Ramos (cell line): ENCODE results near the gene PMPCA.

Experiments used
- in situ Hi-C: fragments of 300-500 bp; cut with MboI; formaldehyde crosslinking; loops from one replicate; pipeline ENCODE4 v1.14.3; 2022; ENCODE audit warnings: low sequenced_read_pairs; ENCODE audit not compliant: unreplicated experiment

Gene PMPCA

GRCh38 chr9:136451221-136451877 is 40.9 kb downstream of the PMPCA start:
- in situ Hi-C loops: no loop called here

- in situ Hi-C loops: no loop called here
Measured at GRCh38 chr9:136453326-136453725, 42.9 kb downstream of the PMPCA start.

- in situ Hi-C loops: no loop called here
Measured at GRCh38 chr9:136454026-136454796, 43.8 kb downstream of the PMPCA start.

GRCh38 chr9:136455043-136456002 is 44.9 kb downstream of the PMPCA start:
- in situ Hi-C loops: no loop called here

- in situ Hi-C loops: no loop called here
Measured at GRCh38 chr9:136456258-136456657, 45.8 kb downstream of the PMPCA start.

GRCh38 chr9:136457326-136457725 is 46.9 kb downstream of the PMPCA start:
- in situ Hi-C loops: no loop called here

- in situ Hi-C loops: no loop called here
Measured at GRCh38 chr9:136459425-136459824, 49.0 kb downstream of the PMPCA start.

- in situ Hi-C loops: no loop called here
Measured at GRCh38 chr9:136460772-136461325, 50.4 kb downstream of the PMPCA start.

- in situ Hi-C loops: no loop called here
Measured at GRCh38 chr9:136462664-136463063, 52.2 kb downstream of the PMPCA start.

GRCh38 chr9:136463578-136463977 is 53.1 kb downstream of the PMPCA start:
- in situ Hi-C loops: no loop called here

- in situ Hi-C loops: no loop called here
Measured at GRCh38 chr9:136464241-136464640, 53.8 kb downstream of the PMPCA start.

- in situ Hi-C loops: no loop called here
Measured at GRCh38 chr9:136465500-136466154, 55.2 kb downstream of the PMPCA start.

- in situ Hi-C loops: no loop called here
Measured at GRCh38 chr9:136466155-136466541, 55.7 kb downstream of the PMPCA start.

GRCh38 chr9:136467766-136468165 is 57.3 kb downstream of the PMPCA start:
- in situ Hi-C loops: no loop called here

GRCh38 chr9:136470356-136470755 is 59.9 kb downstream of the PMPCA start:
- in situ Hi-C loops: no loop called here

GRCh38 chr9:136470792-136471469 is 60.5 kb downstream of the PMPCA start:
- in situ Hi-C loops: no loop called here

- in situ Hi-C loops: no loop called here
Measured at GRCh38 chr9:136471802-136472487, 61.5 kb downstream of the PMPCA start.

- in situ Hi-C loops: no loop called here
Measured at GRCh38 chr9:136472640-136473353, 62.3 kb downstream of the PMPCA start.
